ENCODE measurements around the gene NR4A1. TPM values are rescaled to one million over a fixed set of nuclear protein-coding genes. Genes with fewer than 3 reads are reported as not detected.

The NR4A1 gene
- total RNA-seq, 4 donors from 2014 or later = 26.2 to 88.1 (median 59.4) TPM

- DNase-seq (ENCODE audit: extremely low spot score) = no peak
- H3K4me1 ChIP-seq = peaks cover 33 to 73% (median 61%) of the 10 kb centered on the region in 4 donors
- WGBS = 76% methylated on average over 18 of the region's 25 CpGs
- TF ChIP-seq POLR2AphosphoS5 (IDR thresholded peaks at IDR 0.05) = peak; percentile 66 to 94
- TF ChIP-seq EP300 (IDR thresholded peaks at IDR 0.05) = no peak
- no peak for TF ChIP-seq CTCF (IDR thresholded peaks at IDR 0.05)
- TF ChIP-seq POLR2A (IDR thresholded peaks at IDR 0.05; ENCODE audit: low read depth) = no peak
- H3K27me3 ChIP-seq = no peaks in the 10 kb centered on the region
- H3K4me3 ChIP-seq = no peak overlapping the region
- intact Hi-C loops (cut with DNase I) = no loop called here
- H3K27ac ChIP-seq (replicated peaks in 1 of 4) = peak overlapping the region; percentile 76 to 100 (median 96)
- peaks cover 0 to 64% (median 53%) of the 10 kb centered on the region in 4 donors for H3K36me3 ChIP-seq
- no peaks in the 10 kb centered on the region for H3K9me3 ChIP-seq
These were observed 7.6 kb downstream of the NR4A1 start for GRCh38 chr12:52058631-52059361.

GRCh38 chr12:52059582-52060497, 8.6 kb downstream of the NR4A1 start:
- intact Hi-C loops (cut with DNase I) = no loop called here
- Histone ChIP-seq H3K9me3 (no peaks in the 10 kb centered on the region), H3K4me3 (no peak overlapping the region), H3K36me3 (peaks cover 0 to 54% (median 45%) of the 10 kb centered on the region in 4 donors), H3K27ac (replicated peaks in 1 of 4) (peak overlapping the region; percentile 76 to 100 (median 96)), H3K27me3 (no peaks in the 10 kb centered on the region), H3K4me1 (peaks cover 24 to 73% (median 55%) of the 10 kb centered on the region in 4 donors)
- TF ChIP-seq POLR2A (IDR thresholded peaks at IDR 0.05; ENCODE audit: low read depth) (peak; percentile 29), EP300 (IDR thresholded peaks at IDR 0.05) (no peak), POLR2AphosphoS5 (IDR thresholded peaks at IDR 0.05) (peak in 1 of 2 donors; percentile 85)
- WGBS = 63% methylated on average over 10 of the region's 12 CpGs
- DNase-seq (ENCODE audit: extremely low spot score) = no peak

GRCh38 chr12:52060498-52061177, 9.4 kb downstream of the NR4A1 start:
- 74% methylated on average over 8 of the region's 14 CpGs for WGBS
- intact Hi-C loops (cut with DNase I) = no loop called here
- DNase-seq (ENCODE audit: extremely low spot score) = no peak
- peak overlapping the region; percentile 76 to 100 (median 96) for H3K27ac ChIP-seq (replicated peaks in 1 of 4)
- peaks cover 0 to 46% (median 37%) of the 10 kb centered on the region in 4 donors for H3K36me3 ChIP-seq
- peaks cover 20 to 65% (median 48%) of the 10 kb centered on the region in 4 donors for H3K4me1 ChIP-seq
- H3K9me3 ChIP-seq = no peaks in the 10 kb centered on the region
- no peaks in the 10 kb centered on the region for H3K27me3 ChIP-seq
- no peak overlapping the region for H3K4me3 ChIP-seq
- no peak for TF ChIP-seq POLR2AphosphoS5 (IDR thresholded peaks at IDR 0.05)
- TF ChIP-seq EP300 (IDR thresholded peaks at IDR 0.05) = no peak
- TF ChIP-seq CTCF (IDR thresholded peaks at IDR 0.05) = no peak
- no peak for TF ChIP-seq POLR2A (IDR thresholded peaks at IDR 0.05; ENCODE audit: low read depth)

- Histone ChIP-seq H3K4me3 (no peak overlapping the region), H3K27ac (replicated peaks in 1 of 4) (peak overlapping the region; percentile 76 to 100 (median 96)), H3K4me1 (peaks cover 13 to 56% (median 38%) of the 10 kb centered on the region in 4 donors), H3K27me3 (no peaks in the 10 kb centered on the region), H3K36me3 (peaks cover 0 to 36% (median 27%) of the 10 kb centered on the region in 4 donors), H3K9me3 (no peaks in the 10 kb centered on the region)
- DNase-seq (ENCODE audit: extremely low spot score) = no peak
- WGBS = 75% methylated on average over 12 of the region's 12 CpGs
- intact Hi-C loops (cut with DNase I) = no loop called here
- TF ChIP-seq POLR2AphosphoS5 (IDR thresholded peaks at IDR 0.05) = peak; percentile 9 to 10
- TF ChIP-seq CTCF (IDR thresholded peaks at IDR 0.05) = no peak
These were observed 10.4 kb downstream of the NR4A1 start for GRCh38 chr12:52061470-52062166.
